Measurements from ENCODE around the gene DNAJC30. TPM values are rescaled to one million over a fixed set of nuclear protein-coding genes. Genes with fewer than 3 reads are reported as not detected.

DNAJC30 gene
- total RNA-seq, 2 experiments from 2014 or later: 14.0 to 14.4 TPM

DNA sequence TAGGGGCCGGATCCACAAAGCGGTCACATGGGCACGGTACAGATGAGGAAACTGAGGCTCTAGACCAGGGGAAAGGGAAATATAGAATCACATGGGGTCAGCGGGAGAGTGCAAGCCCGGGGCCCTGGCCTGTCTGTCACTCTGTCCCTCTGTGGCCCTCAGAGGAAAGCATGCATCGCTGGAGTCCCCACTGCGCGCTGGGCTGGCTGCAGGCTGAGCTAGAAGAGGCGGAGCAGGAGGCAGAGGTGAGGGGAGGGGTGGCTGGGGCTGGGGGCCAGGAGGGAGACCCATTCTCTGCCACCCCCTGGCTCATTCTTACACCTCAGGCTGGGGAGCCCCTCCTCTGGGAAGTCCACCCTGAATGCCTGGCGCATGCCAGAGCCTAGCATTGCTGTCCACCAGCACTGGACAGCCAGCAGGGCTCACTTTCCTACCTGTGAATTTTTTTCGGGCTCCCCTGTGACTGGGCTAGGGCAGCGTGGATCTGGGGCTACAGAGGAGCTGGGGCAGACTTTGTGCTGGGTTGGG is 13.3 kb downstream of the DNAJC30 start:
- CTCF ChIA-PET: no interaction called here
- Histone ChIP-seq H3K27ac (ENCODE audit: low read depth in 1 of 2, low read length in 2 of 2) (no peak overlapping the region), H3K4me3 (ENCODE audit: low read length) (no peak overlapping the region), H3K4me1 (ENCODE audit: insufficient read depth, low read length) (peaks cover 14% of the 10 kb centered on the region), H3K9me3 (ENCODE audit: control insufficient read depth in 1 of 2, insufficient read depth in 1 of 2, low read length in 2 of 2) (peaks cover 0 to 4% of the 10 kb centered on the region in 2 experiments), H3K36me3 (ENCODE audit: insufficient read depth, low read length) (no peaks in the 10 kb centered on the region), H3K27me3 (ENCODE audit: control insufficient read depth in 1 of 2, insufficient read depth in 2 of 2, low read length in 2 of 2) (peaks cover 13 to 20% of the 10 kb centered on the region in 2 experiments)
- H3K4me3 Mint-ChIP-seq: peak overlapping the region; percentile 20
- intact Hi-C loops (cut with DNase I, micrococcal nuclease): loop anchor here (2.0 to 5.0 kb wide), 4 partner anchors 49 to 172 kb away; partner anchors contain the start of genes BAZ1B (in 2 of the 2), ABHD11 (in 1 of the 2), METTL27 (in 1 of the 2) and STX1A (in 1 of the 2)
- H3K36me3 Mint-ChIP-seq (ENCODE audit: low read depth): no peaks in the 10 kb centered on the region
- no peaks in the 10 kb centered on the region for H3K9me3 Mint-ChIP-seq
- ATAC-seq (ENCODE audit: poor library complexity) (no peak), DNase-seq (no peak)
- no peak for TF ChIP-seq CTCF (IDR thresholded peaks at IDR 0.05)
- peaks cover 5% of the 10 kb centered on the region for H3K4me1 Mint-ChIP-seq (ENCODE audit: low read depth)
- POLR2A ChIA-PET: interaction anchor here (1.0 kb wide), 1 partner anchor 68 kb away, joined by 4 read pairs; the partner anchor contains the start of gene ABHD11
- H3K27ac Mint-ChIP-seq: no peak overlapping the region
- H3K27me3 Mint-ChIP-seq: peaks cover 18% of the 10 kb centered on the region

- H3K36me3 ChIP-seq (ENCODE audit: insufficient read depth, low read length): no peaks in the 10 kb centered on the region
- H3K9me3 ChIP-seq (ENCODE audit: control insufficient read depth in 1 of 2, insufficient read depth in 1 of 2, low read length in 2 of 2): peaks cover 0 to 4% of the 10 kb centered on the region in 2 experiments
- no peak overlapping the region for H3K27ac Mint-ChIP-seq
- ChIA-PET POLR2A (interaction anchor here (1.0 kb wide), 1 partner anchor 69 kb away, joined by 4 read pairs; the partner anchor contains the start of gene ABHD11), CTCF (interaction anchor here (3.2 kb wide), 1 partner anchor 62 kb away, joined by 14 read pairs; no protein-coding TSS in a partner anchor)
- H3K27me3 Mint-ChIP-seq: peaks cover 23% of the 10 kb centered on the region
- H3K4me3 ChIP-seq (ENCODE audit: low read length): no peak overlapping the region
- peaks cover 14% of the 10 kb centered on the region for H3K4me1 ChIP-seq (ENCODE audit: insufficient read depth, low read length)
- intact Hi-C loops (cut with DNase I, micrococcal nuclease): loop anchor here (2.0 to 5.0 kb wide), 4 partner anchors 50 to 173 kb away; partner anchors contain the start of genes BAZ1B (in 2 of the 2), ABHD11 (in 1 of the 2), METTL27 (in 1 of the 2) and STX1A (in 1 of the 2)
- TF ChIP-seq CTCF (IDR thresholded peaks at IDR 0.05): no peak
- peaks cover 5% of the 10 kb centered on the region for H3K4me1 Mint-ChIP-seq (ENCODE audit: low read depth)
- no peaks in the 10 kb centered on the region for H3K9me3 Mint-ChIP-seq
- H3K36me3 Mint-ChIP-seq (ENCODE audit: low read depth): no peaks in the 10 kb centered on the region
- H3K4me3 Mint-ChIP-seq: no peak overlapping the region
- DNase-seq: no peak
- ATAC-seq (ENCODE audit: poor library complexity): no peak
- peaks cover 13 to 22% of the 10 kb centered on the region in 2 experiments for H3K27me3 ChIP-seq (ENCODE audit: control insufficient read depth in 1 of 2, insufficient read depth in 2 of 2, low read length in 2 of 2)
- no peak overlapping the region for H3K27ac ChIP-seq (ENCODE audit: low read depth in 1 of 2, low read length in 2 of 2)
Observed at GRCh38 chr7:73669288-73669701, 14.0 kb downstream of the DNAJC30 start.

DNA sequence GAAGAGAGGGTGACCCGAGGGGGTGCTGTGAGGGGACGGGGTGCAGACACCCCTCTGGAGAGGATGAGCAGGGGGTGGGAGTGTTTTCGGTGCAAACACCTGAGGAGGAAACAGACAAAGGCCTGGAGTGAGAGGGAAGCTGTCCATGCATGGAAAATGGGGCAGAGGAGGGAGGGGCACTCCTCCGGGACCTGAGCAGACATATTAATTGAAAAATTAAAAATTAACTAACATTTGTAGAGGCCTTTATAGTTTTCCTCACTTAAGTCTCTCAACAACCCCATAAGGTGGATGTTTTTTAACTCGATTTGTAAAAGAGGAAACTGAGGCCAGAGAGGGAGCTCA is 14.4 kb downstream of the DNAJC30 start:
- no peak overlapping the region for H3K27ac Mint-ChIP-seq
- no peaks in the 10 kb centered on the region for H3K36me3 Mint-ChIP-seq (ENCODE audit: low read depth)
- ATAC-seq (ENCODE audit: poor library complexity) (no peak), DNase-seq (no peak)
- CTCF ChIA-PET: interaction anchor here (1.5 to 3.2 kb wide), 2 partner anchors 11 to 62 kb away, joined by 6 to 14 read pairs; no protein-coding TSS in a partner anchor
- Histone ChIP-seq H3K36me3 (ENCODE audit: insufficient read depth, low read length) (no peaks in the 10 kb centered on the region), H3K4me1 (ENCODE audit: insufficient read depth, low read length) (peaks cover 14% of the 10 kb centered on the region), H3K4me3 (ENCODE audit: low read length) (no peak overlapping the region), H3K27ac (ENCODE audit: low read depth in 1 of 2, low read length in 2 of 2) (no peak overlapping the region), H3K27me3 (ENCODE audit: control insufficient read depth in 1 of 2, insufficient read depth in 2 of 2, low read length in 2 of 2) (peaks cover 13 to 26% of the 10 kb centered on the region in 2 experiments), H3K9me3 (ENCODE audit: control insufficient read depth in 1 of 2, insufficient read depth in 1 of 2, low read length in 2 of 2) (peaks cover 0 to 4% of the 10 kb centered on the region in 2 experiments)
- no peak for TF ChIP-seq CTCF (IDR thresholded peaks at IDR 0.05)
- intact Hi-C loops (cut with DNase I, micrococcal nuclease): loop anchor here (1.0 to 5.0 kb wide), 5 partner anchors 50 to 173 kb away; partner anchors contain the start of genes BAZ1B (in 2 of the 2), ABHD11 (in 1 of the 2), METTL27 (in 1 of the 2) and STX1A (in 1 of the 2)
- H3K4me3 Mint-ChIP-seq: peak overlapping the region; percentile 80
- H3K9me3 Mint-ChIP-seq: no peaks in the 10 kb centered on the region
- H3K4me1 Mint-ChIP-seq (ENCODE audit: low read depth): peaks cover 5% of the 10 kb centered on the region
- POLR2A ChIA-PET: interaction anchor here (1.0 to 1.6 kb wide), 2 partner anchors 70 kb away, joined by 4 to 7 read pairs; partner anchors contain the start of gene ABHD11
- H3K27me3 Mint-ChIP-seq: peaks cover 28% of the 10 kb centered on the region

Data from CD4-positive, alpha-beta T cell (primary cell).